ENCODE measurements around the gene PHACTR3.

DNA sequence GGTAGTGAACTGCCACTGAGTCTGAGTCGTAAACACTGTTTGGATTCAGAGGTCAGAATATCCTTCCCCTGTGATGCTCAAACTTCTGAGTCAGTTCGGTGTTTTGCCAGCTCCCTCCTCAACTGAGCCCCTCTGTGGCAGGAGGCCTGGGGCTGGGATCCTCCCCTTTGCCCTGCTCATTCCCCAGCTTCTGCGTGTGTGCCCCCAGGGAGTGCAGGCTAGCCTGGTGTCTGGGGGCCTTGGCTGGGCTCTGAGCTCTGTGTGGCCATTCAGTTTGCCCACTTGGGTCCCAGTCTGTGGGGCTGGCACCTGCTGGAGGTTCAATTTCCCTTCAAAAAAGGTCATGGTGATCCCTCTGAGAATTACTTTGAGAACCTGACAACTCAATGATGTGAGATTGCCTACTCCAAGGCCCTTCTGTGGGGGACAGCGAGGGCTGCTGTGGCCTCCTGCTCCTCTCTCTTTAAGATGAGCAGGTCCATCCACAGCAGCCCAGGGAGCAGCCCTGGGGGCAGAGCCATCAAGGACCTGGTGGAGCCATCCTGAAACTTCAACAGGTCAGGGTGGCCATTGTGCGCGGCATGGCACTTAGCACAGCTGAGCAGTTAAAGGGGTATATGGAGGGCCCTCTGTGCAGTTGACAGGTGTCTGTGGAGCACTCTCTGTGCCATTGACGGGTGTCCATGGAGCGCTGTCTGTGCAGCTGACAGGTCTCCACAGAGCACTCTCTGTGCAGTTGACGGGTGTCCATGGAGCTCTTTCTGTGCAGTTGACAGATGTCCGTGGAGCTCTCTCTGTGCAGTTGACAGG is 181.9 kb downstream of the PHACTR3 start:
- TF ChIP-seq, protein P1, sequence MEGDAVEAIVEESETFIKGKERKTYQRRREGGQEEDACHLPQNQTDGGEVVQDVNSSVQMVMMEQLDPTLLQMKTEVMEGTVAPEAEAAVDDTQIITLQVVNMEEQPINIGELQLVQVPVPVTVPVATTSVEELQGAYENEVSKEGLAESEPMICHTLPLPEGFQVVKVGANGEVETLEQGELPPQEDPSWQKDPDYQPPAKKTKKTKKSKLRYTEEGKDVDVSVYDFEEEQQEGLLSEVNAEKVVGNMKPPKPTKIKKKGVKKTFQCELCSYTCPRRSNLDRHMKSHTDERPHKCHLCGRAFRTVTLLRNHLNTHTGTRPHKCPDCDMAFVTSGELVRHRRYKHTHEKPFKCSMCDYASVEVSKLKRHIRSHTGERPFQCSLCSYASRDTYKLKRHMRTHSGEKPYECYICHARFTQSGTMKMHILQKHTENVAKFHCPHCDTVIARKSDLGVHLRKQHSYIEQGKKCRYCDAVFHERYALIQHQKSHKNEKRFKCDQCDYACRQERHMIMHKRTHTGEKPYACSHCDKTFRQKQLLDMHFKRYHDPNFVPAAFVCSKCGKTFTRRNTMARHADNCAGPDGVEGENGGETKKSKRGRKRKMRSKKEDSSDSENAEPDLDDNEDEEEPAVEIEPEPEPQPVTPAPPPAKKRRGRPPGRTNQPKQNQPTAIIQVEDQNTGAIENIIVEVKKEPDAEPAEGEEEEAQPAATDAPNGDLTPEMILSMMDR (IDR thresholded peaks at IDR 0.05): no peak
- TF ChIP-seq POLR2A (IDR thresholded peaks at IDR 0.05): no peak
- no peak for TF ChIP-seq POLR2AphosphoS5 (IDR thresholded peaks at IDR 0.05)
